Trophoblast cell (in vitro differentiated cells and primary cell): ENCODE measurements around the gene CALCOCO1.

Experiments used
- DNase-seq, 2 donors: peaks; one replicate each; pipeline ENCODE4 v3.0.0-alpha.2; 2016
- H2AFZ ChIP-seq: 2 replicates; pipeline ENCODE4 v1.6.1; 2013; ENCODE audit warnings: low read length, moderate library complexity, mild to moderate bottlenecking; ENCODE audit not compliant: insufficient read depth, poor library complexity
- H2AK5ac ChIP-seq: 2 replicates; pipeline ENCODE4 v1.6.1; 2013; ENCODE audit warnings: mild to moderate bottlenecking, low read length
- H2BK120ac ChIP-seq: 2 replicates; pipeline ENCODE4 v1.6.1; 2013; ENCODE audit warnings: low read length, mild to moderate bottlenecking, moderate library complexity; ENCODE audit not compliant: insufficient read depth, poor library complexity
- H2BK12ac ChIP-seq: 2 replicates; pipeline ENCODE4 v1.6.1; 2013; ENCODE audit warnings: mild to moderate bottlenecking, low read length, moderate library complexity
- H2BK5ac ChIP-seq: 2 replicates; pipeline ENCODE4 v1.6.1; 2013; ENCODE audit warnings: low read length, low read depth, moderate library complexity, mild to moderate bottlenecking; ENCODE audit not compliant: poor library complexity
- H3K14ac ChIP-seq: 2 replicates; pipeline ENCODE4 v1.6.1; 2013; ENCODE audit warnings: mild to moderate bottlenecking, low read length
- H3K18ac ChIP-seq: 2 replicates; pipeline ENCODE4 v1.6.1; 2013; ENCODE audit warnings: mild to moderate bottlenecking, low read length
- H3K23ac ChIP-seq: 2 replicates; pipeline ENCODE4 v1.6.1; 2013; ENCODE audit warnings: low read length
- H3K27ac ChIP-seq: 2 replicates; pipeline ENCODE4 v1.5.1; 2013; ENCODE audit warnings: low read depth, mild to moderate bottlenecking, inconsistent platforms, low read length, moderate library complexity
- H3K27me3 ChIP-seq: 2 replicates; pipeline ENCODE4 v1.6.1; 2013; ENCODE audit warnings: inconsistent platforms, mild to moderate bottlenecking, low read length, moderate library complexity; ENCODE audit not compliant: insufficient read depth
- H3K36me3 ChIP-seq, 2 experiments: 1 replicate in 1 of 2; 2 replicates in 1 of 2; pipeline ENCODE4 v1.6.1; 2013; ENCODE audit warnings: low read length in 2 of 2, mild to moderate bottlenecking in 2 of 2, moderate library complexity in 1 of 2; ENCODE audit not compliant: insufficient read depth in 2 of 2, control insufficient read depth in 1 of 2
- H3K4ac ChIP-seq: 2 replicates; pipeline ENCODE4 v1.6.1; 2013; ENCODE audit warnings: low read depth, mild to moderate bottlenecking, low read length, moderate library complexity
- H3K4me1 ChIP-seq, 2 experiments: 1 replicate in 1 of 2; 2 replicates in 1 of 2; pipeline ENCODE4 v1.6.1; 2013; ENCODE audit warnings: low read length in 2 of 2, mild to moderate bottlenecking in 2 of 2, moderate library complexity in 1 of 2; ENCODE audit not compliant: insufficient read depth in 2 of 2, control insufficient read depth in 1 of 2
- H3K4me2 ChIP-seq: 2 replicates; pipeline ENCODE4 v1.6.1; 2013; ENCODE audit warnings: inconsistent platforms, mild to moderate bottlenecking, low read length, moderate library complexity
- H3K4me3 ChIP-seq: 2 replicates; pipeline ENCODE4 v1.5.1; 2013; ENCODE audit warnings: mild to moderate bottlenecking, low read depth, low read length, inconsistent platforms
- H3K79me1 ChIP-seq: one replicate; pipeline ENCODE4 v1.6.1; 2013; ENCODE audit warnings: low read length
- H3K79me2 ChIP-seq: 2 replicates; pipeline ENCODE4 v1.6.1; 2013; ENCODE audit warnings: low read length, mild to moderate bottlenecking; ENCODE audit not compliant: control insufficient read depth, insufficient read depth, poor library complexity
- H3K9ac ChIP-seq: 2 replicates; pipeline ENCODE4 v1.6.1; 2013; ENCODE audit warnings: mild to moderate bottlenecking, low read length
- H3K9me3 ChIP-seq: 2 replicates; pipeline ENCODE4 v1.6.1; 2013; ENCODE audit warnings: low read depth, mild to moderate bottlenecking, control low read depth, inconsistent platforms, low read length; ENCODE audit not compliant: insufficient read depth
- H4K12ac ChIP-seq: 2 replicates; pipeline ENCODE4 v1.6.1; 2013; ENCODE audit warnings: low read depth, mild to moderate bottlenecking, low read length, moderate library complexity
- H4K8ac ChIP-seq: 2 replicates; pipeline ENCODE4 v1.6.1; 2013; ENCODE audit warnings: low read depth, mild to moderate bottlenecking, low read length, moderate library complexity
- H4K91ac ChIP-seq: one replicate; pipeline ENCODE4 v1.6.1; 2013; ENCODE audit warnings: low read depth, mild to moderate bottlenecking, low read length, moderate library complexity
- WGBS: extraction: QIAGEN DNeasy Blood & Tissue Kit; methylation state at CpG from one replicate; pipeline ENCODE4 v1.1.7; 2013; ENCODE audit warnings: missing lambda C conversion rate; ENCODE audit not compliant: insufficient read length, insufficient coverage; ENCODE audit errors: extremely low coverage; 5-methylcytosine and 5-hydroxymethylcytosine counted together

CALCOCO1 gene

GRCh38 chr12:53752192-53752601 is 24.9 kb upstream of the CALCOCO1 start:
- Histone ChIP-seq H2BK5ac (no peak overlapping the region), H3K18ac (no peak overlapping the region), H4K12ac (no peak overlapping the region), H2BK120ac (no peak overlapping the region), H2BK12ac (no peak overlapping the region), H3K14ac (no peak overlapping the region), H3K79me1 (no peaks in the 10 kb centered on the region), H3K9me3 (peaks cover 4% of the 10 kb centered on the region), H3K27me3 (peaks cover 75% of the 10 kb centered on the region), H2AK5ac (no peak overlapping the region), H3K9ac (no peak overlapping the region), H3K4me3 (no peak overlapping the region), H3K27ac (no peak overlapping the region), H3K79me2 (no peaks in the 10 kb centered on the region), H4K91ac (no peak overlapping the region), H4K8ac (no peak overlapping the region), H3K4ac (no peak overlapping the region), H3K36me3 (no peaks in the 10 kb centered on the region), H3K4me1 (peaks cover 9% of the 10 kb centered on the region in 2 experiments), H3K23ac (no peak overlapping the region), H2AFZ (no peak overlapping the region), H3K4me2 (peak overlapping the region; percentile 56)
- no CpG with 5 or more reads among the region's 13 CpGs for WGBS
- DNase-seq: no peak

- Histone ChIP-seq H3K9me3 (peaks cover 4% of the 10 kb centered on the region), H3K27ac (no peak within 1 kb of the TSS), H4K91ac (no peak within 1 kb of the TSS), H3K27me3 (peaks cover 76% of the 10 kb centered on the region), H3K14ac (no peak within 1 kb of the TSS), H3K36me3 (no peaks in the 10 kb centered on the region), H2BK5ac (no peak within 1 kb of the TSS), H3K9ac (no peak within 1 kb of the TSS), H4K12ac (no peak within 1 kb of the TSS), H3K18ac (no peak within 1 kb of the TSS), H3K79me2 (no peaks in the 10 kb centered on the region), H2AFZ (no peak within 1 kb of the TSS), H2BK12ac (no peak within 1 kb of the TSS), H2BK120ac (no peak within 1 kb of the TSS), H3K4me3 (peak within 1 kb of the TSS; percentile 31), H3K4me1 (peaks cover 9% of the 10 kb centered on the region in 2 experiments), H3K79me1 (no peaks in the 10 kb centered on the region), H3K4ac (no peak within 1 kb of the TSS), H4K8ac (no peak within 1 kb of the TSS), H3K4me2 (peak within 1 kb of the TSS; percentile 56), H2AK5ac (no peak within 1 kb of the TSS), H3K23ac (no peak within 1 kb of the TSS)
- peak in 1 of 2 donors; percentile 27 for DNase-seq
- WGBS: no CpG with 5 or more reads among the region's 76 CpGs
Observed at GRCh38 chr12:53751336-53752191, 24.3 kb upstream of the CALCOCO1 start, which contains the start of gene CISTR. CISTR (minus strand) TSS chr12:53751979.

GRCh38 chr12:53750812-53751335 is 23.6 kb upstream of the CALCOCO1 start:
- no peak overlapping the region for H3K9ac ChIP-seq
- H3K79me2 ChIP-seq: no peaks in the 10 kb centered on the region
- peaks cover 76% of the 10 kb centered on the region for H3K27me3 ChIP-seq
- H3K4me1 ChIP-seq: peaks cover 9% of the 10 kb centered on the region in 2 experiments
- H3K4ac ChIP-seq: no peak overlapping the region
- no peak overlapping the region for H3K14ac ChIP-seq
- H3K4me3 ChIP-seq: no peak overlapping the region
- no peak overlapping the region for H3K27ac ChIP-seq
- H3K79me1 ChIP-seq: no peaks in the 10 kb centered on the region
- no peak overlapping the region for H4K8ac ChIP-seq
- H3K18ac ChIP-seq: no peak overlapping the region
- no peak overlapping the region for H2AFZ ChIP-seq
- no peak overlapping the region for H2BK12ac ChIP-seq
- peak overlapping the region; percentile 56 for H3K4me2 ChIP-seq
- no peak overlapping the region for H4K91ac ChIP-seq
- peaks cover 4% of the 10 kb centered on the region for H3K9me3 ChIP-seq
- no peak overlapping the region for H3K23ac ChIP-seq
- H3K36me3 ChIP-seq: no peaks in the 10 kb centered on the region
- H2BK5ac ChIP-seq: no peak overlapping the region
- no peak overlapping the region for H2BK120ac ChIP-seq
- H2AK5ac ChIP-seq: no peak overlapping the region
- no CpG with 5 or more reads among the region's 36 CpGs for WGBS
- H4K12ac ChIP-seq: no peak overlapping the region
- DNase-seq: no peak

GRCh38 chr12:53749986-53750811 is 22.9 kb upstream of the CALCOCO1 start:
- Histone ChIP-seq H3K4me2 (no peak overlapping the region), H2AK5ac (no peak overlapping the region), H3K14ac (no peak overlapping the region), H3K79me1 (no peaks in the 10 kb centered on the region), H3K9ac (no peak overlapping the region), H2BK12ac (no peak overlapping the region), H3K27ac (no peak overlapping the region), H4K91ac (no peak overlapping the region), H4K12ac (no peak overlapping the region), H3K9me3 (peaks cover 4% of the 10 kb centered on the region), H2AFZ (no peak overlapping the region), H4K8ac (no peak overlapping the region), H3K27me3 (peaks cover 76% of the 10 kb centered on the region), H3K4ac (no peak overlapping the region), H2BK120ac (no peak overlapping the region), H3K18ac (no peak overlapping the region), H3K36me3 (no peaks in the 10 kb centered on the region), H3K23ac (no peak overlapping the region), H3K4me3 (no peak overlapping the region), H2BK5ac (no peak overlapping the region), H3K4me1 (peaks cover 9% of the 10 kb centered on the region in 2 experiments), H3K79me2 (no peaks in the 10 kb centered on the region)
- DNase-seq: no peak
- whole genome bisulfite sequencing: no CpG with 5 or more reads among the region's 10 CpGs
